ENCODE data around the gene KRT86. TPM values are rescaled to one million over a fixed set of nuclear protein-coding genes. Genes with fewer than 3 reads are reported as not detected.

The KRT86 gene
- total and polyA plus RNA-seq, 4 donors: 0.39 to 3.2 (median 1.3) TPM

DNA sequence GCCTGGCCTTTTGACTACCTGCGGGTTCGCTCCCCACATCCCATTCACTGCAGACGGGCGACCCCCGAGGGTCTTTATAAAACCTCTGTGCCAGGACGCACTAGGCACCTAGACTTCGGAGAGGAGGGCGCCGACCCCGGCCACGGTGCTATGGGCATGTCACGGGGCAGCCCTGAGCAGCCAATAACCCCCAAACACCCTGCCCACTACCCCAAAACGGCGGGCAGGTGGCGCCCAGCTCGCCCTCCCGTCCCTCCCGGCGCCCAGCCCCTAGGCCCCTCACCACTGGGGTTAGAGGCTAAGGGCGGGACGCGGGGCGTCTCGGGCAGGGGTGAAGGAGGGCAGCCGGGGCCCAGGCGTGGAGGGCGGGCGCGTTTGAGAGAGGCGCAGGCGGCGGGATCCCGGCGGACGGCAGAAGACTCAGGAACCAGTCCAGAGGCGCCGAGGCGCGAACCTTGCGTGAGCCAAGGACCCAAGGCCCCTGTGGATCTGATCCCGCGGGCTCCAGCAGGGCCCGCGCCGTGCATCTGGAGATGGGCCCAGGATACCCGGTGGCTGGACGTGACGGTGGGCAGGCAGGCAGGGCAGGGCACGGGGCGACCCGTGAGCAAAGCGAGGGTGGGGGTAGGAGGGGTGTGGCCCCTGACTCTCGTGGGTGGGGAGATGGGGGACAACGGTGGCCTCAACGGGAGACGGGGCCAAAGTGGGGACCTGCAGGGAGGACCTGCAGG is 81.8 kb downstream of the KRT86 start:
- 91 to 92% methylated on average over 56 of the region's 56 CpGs for WGBS, 2 donors

DNA sequence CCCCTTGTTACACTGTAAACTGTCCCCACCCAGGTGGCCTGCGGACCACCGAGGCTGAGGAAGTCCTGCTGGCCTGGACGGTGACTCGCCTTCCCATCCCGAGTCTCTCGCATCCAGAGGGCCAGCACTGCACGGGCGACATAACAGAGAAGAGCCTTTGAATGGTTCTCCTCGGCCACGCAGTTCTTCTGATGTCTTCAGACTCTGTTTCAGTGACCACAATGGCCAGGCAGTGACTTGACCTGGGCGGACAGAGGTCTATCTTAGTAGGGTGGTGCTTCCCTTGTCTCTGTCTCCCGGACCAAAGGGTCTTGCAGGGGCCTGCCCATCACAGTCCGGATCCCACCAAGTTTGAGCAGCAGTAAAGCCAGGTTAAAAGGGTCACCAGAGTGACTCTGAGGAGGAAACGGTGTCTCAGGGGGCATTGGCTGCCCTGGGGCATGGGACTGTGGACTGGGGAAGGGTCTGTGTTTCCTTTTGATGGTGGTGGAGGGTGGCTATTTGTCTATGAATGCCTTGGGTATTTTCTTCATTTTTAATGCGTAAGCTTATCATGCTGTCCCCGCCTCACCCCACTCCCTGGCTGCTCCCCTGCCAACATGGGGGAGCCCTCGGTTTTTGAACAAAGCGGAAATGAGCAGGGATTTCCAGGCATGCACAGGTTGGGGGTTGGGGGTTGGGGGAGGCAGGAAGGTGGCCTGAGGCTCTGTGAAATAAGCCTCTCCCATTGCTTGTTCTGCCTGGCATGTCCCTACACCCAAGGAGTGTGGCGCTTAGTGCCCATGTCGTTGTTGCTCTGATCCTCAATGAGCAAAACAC is 82.5 kb downstream of the KRT86 start:
- no peak overlapping the region for H3K4me3 ChIP-seq (ENCODE audit: low read length in 2 of 2)
- peak in 1 of 2 donors; percentile 62 for DNase-seq
- no peaks in the 10 kb centered on the region for H3K36me3 ChIP-seq (ENCODE audit: control insufficient read depth in 1 of 2, insufficient read depth in 2 of 2, low read length in 1 of 2)

More for the DNA sequence above, 81.8 kb downstream of the KRT86 start:
- peak in 1 of 2 donors; percentile 71 for DNase-seq
- Histone ChIP-seq H3K27ac (ENCODE audit: low read depth in 1 of 2, low read length in 2 of 2) (no peak overlapping the region), H3K4me3 (ENCODE audit: low read length in 2 of 2) (no peak overlapping the region), H3K9me3 (ENCODE audit: control insufficient read depth, low read length) (no peaks in the 10 kb centered on the region), H3K27me3 (ENCODE audit: control insufficient read depth in 1 of 2, insufficient read depth in 2 of 2, low read length in 1 of 2) (no peaks in the 10 kb centered on the region), H3K36me3 (ENCODE audit: control insufficient read depth in 1 of 2, insufficient read depth in 2 of 2, low read length in 1 of 2) (no peaks in the 10 kb centered on the region), H3K4me1 (ENCODE audit: control insufficient read depth in 1 of 2, insufficient read depth in 2 of 2, low read length in 2 of 2) (no peaks in the 10 kb centered on the region)
- no peak for ATAC-seq (ENCODE audit: low FRiP score)
- intact Hi-C loops (cut with DNase I): no loop called here

More for the DNA sequence above, 82.5 kb downstream of the KRT86 start:
- 93 to 95% methylated on average over 20 of the region's 20 CpGs for WGBS, 2 donors
- no peaks in the 10 kb centered on the region for H3K4me1 ChIP-seq (ENCODE audit: control insufficient read depth in 1 of 2, insufficient read depth in 2 of 2, low read length in 2 of 2)
- intact Hi-C loops (cut with DNase I): no loop called here
- no peaks in the 10 kb centered on the region for H3K9me3 ChIP-seq (ENCODE audit: control insufficient read depth, low read length)
- no peak for ATAC-seq (ENCODE audit: low FRiP score)
- H3K27me3 ChIP-seq (ENCODE audit: control insufficient read depth in 1 of 2, insufficient read depth in 2 of 2, low read length in 1 of 2): no peaks in the 10 kb centered on the region
- H3K27ac ChIP-seq (ENCODE audit: low read depth in 1 of 2, low read length in 2 of 2): no peak overlapping the region

Other genes starting within 250 kb of the KRT86 start
- gene NR4A1, start 223.2 kb upstream of the KRT86 start, total RNA-seq: 100 to 1,000 TPM; 175 to 677 TPM
- 100 to 1,000 TPM in 1 of 2 donors, 10 to 100 TPM in 1; 48.2 to 392 TPM for gene NR4A1, start 223.2 kb upstream of the KRT86 start, polyA plus RNA-seq
- gene ATG101, start 204.7 kb upstream of the KRT86 start, total RNA-seq: 10 to 100 TPM; 28.2 to 32.2 TPM
- gene ATG101, start 204.7 kb upstream of the KRT86 start, polyA plus RNA-seq: 10 to 100 TPM; 40.9 to 44.0 TPM
- gene SMIM41, start 194.9 kb upstream of the KRT86 start, total RNA-seq: under 1 TPM in 1 of 2 donors, not detected in 1; 0.84 TPM
- not detected for gene SMIM41, start 194.9 kb upstream of the KRT86 start, polyA plus RNA-seq
- under 1 TPM; 0.12 to 0.71 TPM for gene KRT80, start 82.6 kb upstream of the KRT86 start, total RNA-seq
- gene KRT80, start 82.6 kb upstream of the KRT86 start, polyA plus RNA-seq: under 1 TPM in 1 of 2 donors, not detected in 1; 0.20 TPM
- gene KRT7, start 41.4 kb upstream of the KRT86 start, total RNA-seq: 10 to 100 TPM in 1 of 2 donors, 1 to 10 TPM in 1; 8.7 to 17.3 TPM
- 100 to 1,000 TPM in 1 of 2 donors, 10 to 100 TPM in 1; 82.6 to 110 TPM for gene KRT7, start 41.4 kb upstream of the KRT86 start, polyA plus RNA-seq
- gene KRT81, start 16.9 kb downstream of the KRT86 start, total RNA-seq: under 1 TPM in 1 of 2 donors, not detected in 1; 0.45 TPM
- gene KRT81, start 16.9 kb downstream of the KRT86 start, polyA plus RNA-seq: 1 to 10 TPM in 1 of 2 donors, not detected in 1; 2.9 TPM
- not detected for gene KRT83, start 46.8 kb downstream of the KRT86 start, total RNA-seq
- not detected for gene KRT83, start 46.8 kb downstream of the KRT86 start, polyA plus RNA-seq
- gene KRT85, start 92.8 kb downstream of the KRT86 start, total RNA-seq: not detected
- gene KRT85, start 92.8 kb downstream of the KRT86 start, polyA plus RNA-seq: not detected
- gene KRT84, start 111.0 kb downstream of the KRT86 start, total RNA-seq: not detected
- gene KRT84, start 111.0 kb downstream of the KRT86 start, polyA plus RNA-seq: not detected
- gene KRT82, start 131.7 kb downstream of the KRT86 start, total RNA-seq: not detected
- gene KRT82, start 131.7 kb downstream of the KRT86 start, polyA plus RNA-seq: not detected
- gene KRT75, start 159.7 kb downstream of the KRT86 start, total RNA-seq: not detected
- gene KRT75, start 159.7 kb downstream of the KRT86 start, polyA plus RNA-seq: not detected
- gene KRT6B, start 177.5 kb downstream of the KRT86 start, total RNA-seq: not detected
- under 1 TPM in 1 of 2 donors, not detected in 1; 0.18 TPM for gene KRT6B, start 177.5 kb downstream of the KRT86 start, polyA plus RNA-seq
- not detected for gene KRT6C, start 199.2 kb downstream of the KRT86 start, total RNA-seq
- under 1 TPM; 0.08 to 0.25 TPM for gene KRT6C, start 199.2 kb downstream of the KRT86 start, polyA plus RNA-seq
- gene KRT6A, start 218.6 kb downstream of the KRT86 start, total RNA-seq: not detected
- gene KRT6A, start 218.6 kb downstream of the KRT86 start, polyA plus RNA-seq: 1 to 10 TPM in 1 of 2 donors, under 1 TPM in 1; 0.38 to 1.8 TPM
- under 1 TPM in 1 of 2 donors, not detected in 1; 0.87 TPM for gene KRT5, start 245.7 kb downstream of the KRT86 start, total RNA-seq
- 1 to 10 TPM; 1.4 to 2.4 TPM for gene KRT5, start 245.7 kb downstream of the KRT86 start, polyA plus RNA-seq